Endothelial cell of umbilical vein (primary cell): ENCODE results near the gene DEFB114. TPM values are rescaled to one million over a fixed set of nuclear protein-coding genes. Genes with fewer than 3 reads are reported as not detected.

Source experiments
- BruUV-seq: library from RNA; stranded (reverse); fragments of 400-500 nt; replicated peaks from 2 replicates; lab custom pipeline; 2021; lab: Mats Ljungman, UMichigan
- CTCF ChIA-PET: fragments of 300-600, 350-600 bp; sonication (Branson Sonifier 250); formaldehyde crosslinking; loops from one replicate; lab custom pipeline; 2021; ENCODE audit warnings: antibody characterized with exemption, inconsistent platforms; lab: Charles Lee
- POLR2A ChIA-PET: fragments of 300-600, 350-600 bp; sonication (Branson Sonifier 250); formaldehyde crosslinking; loops from one replicate; lab custom pipeline; 2021; ENCODE audit warnings: antibody characterized with exemption, inconsistent platforms; lab: Charles Lee
- DNase-seq: peaks from one replicate; pipeline ENCODE4 v3.0.0-alpha.2; 2011; ENCODE audit warnings: low read depth, low spot score
- FAIRE-seq: peaks from 2 replicates; lab custom pipeline; 2011; peaks lifted over from hg19 to GRCh38; lab: Jason Lieb, UNC
- H2AFZ ChIP-seq: 2 replicates; pipeline ENCODE4 v1.6.0; 2012; ENCODE audit warnings: low read depth, low read length, control low read depth, inconsistent platforms
- H3K27ac ChIP-seq: 2 replicates; pipeline ENCODE4 v1.5.1; 2011; ENCODE audit warnings: low read depth, mild to moderate bottlenecking, control low read depth, low read length, moderate library complexity; ENCODE audit not compliant: insufficient read depth
- H3K27me3 ChIP-seq, 2 experiments: 2 replicates each; pipeline versions ENCODE4 v1.6.0 to v1.6.1; 2011; ENCODE audit warnings: low read length in 2 of 2, mixed read lengths in 1 of 2; ENCODE audit not compliant: control insufficient read depth in 2 of 2, insufficient read depth in 2 of 2
- H3K36me3 ChIP-seq, 2 experiments: 2 replicates in 1 of 2; 3 replicates in 1 of 2; pipeline ENCODE4 v1.5.1; 2011; ENCODE audit warnings: low read length in 2 of 2, mild to moderate bottlenecking in 1 of 2, moderate library complexity in 1 of 2; ENCODE audit not compliant: control insufficient read depth in 2 of 2, insufficient read depth in 2 of 2; ENCODE audit errors: extremely low read depth in 1 of 2
- H3K4me1 ChIP-seq: 3 replicates; pipeline ENCODE4 v1.5.1; 2011; ENCODE audit warnings: mild to moderate bottlenecking, low read length; ENCODE audit not compliant: control insufficient read depth, insufficient read depth; ENCODE audit errors: extremely low read depth
- H3K4me2 ChIP-seq: 2 replicates; pipeline ENCODE4 v1.6.1; 2011; ENCODE audit warnings: low read length, control low read depth, mixed read lengths; ENCODE audit not compliant: insufficient read depth
- H3K4me3 ChIP-seq, 3 experiments: fragments of 200-600 bp in 1 of 3; sonication (generic), shearing (Covaris generic) in 1 of 3; replicated peaks in 1 of 3; 2 replicates each; pipeline ENCODE4 v1.5.1; 2011 to 2016; ENCODE audit warnings: control low read depth in 3 of 3, low read length in 3 of 3, mild to moderate bottlenecking in 2 of 3, inconsistent platforms in 1 of 3, low read depth in 1 of 3, moderate library complexity in 1 of 3; ENCODE audit not compliant: insufficient read depth in 1 of 3
- H3K79me2 ChIP-seq: 2 replicates; pipeline ENCODE4 v1.6.0; 2012; ENCODE audit warnings: low read length, inconsistent platforms; ENCODE audit not compliant: control insufficient read depth, insufficient read depth
- H3K9ac ChIP-seq: replicated peaks from 2 replicates; pipeline ENCODE3; 2011; ENCODE audit warnings: low read length, control low read depth; ENCODE audit not compliant: insufficient read depth; ENCODE audit errors: extremely low read depth
- H3K9me1 ChIP-seq: replicated peaks from 3 replicates; pipeline ENCODE4 v1.6.0; 2011; ENCODE audit warnings: mild to moderate bottlenecking, low read length; ENCODE audit not compliant: control insufficient read depth, insufficient read depth; ENCODE audit errors: extremely low read depth
- H3K9me3 ChIP-seq: replicated peaks from 2 replicates; pipeline ENCODE4 v1.5.1; 2012; ENCODE audit warnings: low read length, inconsistent platforms; ENCODE audit not compliant: control insufficient read depth, insufficient read depth
- H4K20me1 ChIP-seq: replicated peaks from 2 replicates; pipeline ENCODE3; 2011; ENCODE audit warnings: mild to moderate bottlenecking, low read length; ENCODE audit not compliant: control insufficient read depth, insufficient read depth; ENCODE audit errors: extremely low read depth
- EZH2 ChIP-seq: IDR thresholded peaks from 2 replicates; pipeline ENCODE4 v1.6.1; 2012; ENCODE audit warnings: borderline replicate concordance, low read depth, mild to moderate bottlenecking, moderate library complexity, low read length, inconsistent platforms; ENCODE audit not compliant: severe bottlenecking
- GATA2 ChIP-seq: IDR thresholded peaks from 2 replicates; pipeline ENCODE4 v1.7.0; 2011; ENCODE audit warnings: low read depth, mild to moderate bottlenecking, moderate library complexity, mixed read lengths, low read length; ENCODE audit not compliant: insufficient read length, insufficient read depth
- JUN ChIP-seq: IDR thresholded peaks from 2 replicates; pipeline ENCODE4 v1.6.1; 2011; ENCODE audit warnings: borderline replicate concordance, low read depth; ENCODE audit not compliant: insufficient read length, insufficient read depth
- MYC ChIP-seq: IDR thresholded peaks from one replicate; pipeline ENCODE4 v1.6.1; 2011; ENCODE audit warnings: mild to moderate bottlenecking, low read depth, low read length
- POLR2A ChIP-seq: IDR thresholded peaks from 2 replicates; pipeline ENCODE4 v1.6.1; 2012; ENCODE audit warnings: low read depth, mild to moderate bottlenecking, control low read depth, low read length
- POLR2AphosphoS5 ChIP-seq: IDR thresholded peaks from 2 replicates; pipeline ENCODE4 v1.6.1; 2012; ENCODE audit warnings: low read depth, mild to moderate bottlenecking, control low read depth, low read length, moderate library complexity; ENCODE audit not compliant: insufficient read depth
- dilution Hi-C: fragments of 300-500 bp; cut with MboI; formaldehyde crosslinking; loops from one replicate; pipeline ENCODE4 v1.15.0; 2019; ENCODE audit warnings: low sequenced_read_pairs; ENCODE audit not compliant: extremely low pct_ligation_motif_present
- intact Hi-C: fragments of 100-400 bp; cut with micrococcal nuclease; formaldehyde crosslinking; loops from one replicate; pipeline ENCODE4 v1.10.0; 2022
- polyA plus RNA-seq, 4 experiments: library from polyadenylated mRNA; depleted of rRNA in 3 of 4; stranded (reverse) in 3 of 4; unstranded in 1 of 4; fragments of >200 nt; gene quantifications; 2 replicates each; pipeline versions ENCODE4 v1.2.1 to v1.2.3, GENCODE V29; 2011 to 2012; ENCODE audit warnings: missing spikeins in 1 of 4
- total RNA-seq: library from RNA; stranded (reverse); gene quantifications from 2 replicates; pipeline ENCODE4 v1.2.3, GENCODE V29; 2021
- TF ChIP-seq, protein P1 (sequence below), 2 donors: IDR thresholded peaks; 1 replicate in 1 of 2; 2 replicates in 1 of 2; pipeline ENCODE4 v1.5.1; 2011; ENCODE audit warnings: low read length in 2 of 2, mild to moderate bottlenecking in 2 of 2, moderate library complexity in 2 of 2, control low read depth in 1 of 2, inconsistent platforms in 1 of 2, low read depth in 1 of 2; ENCODE audit not compliant: insufficient read depth in 1 of 2; ENCODE audit errors: extremely low read depth in 1 of 2
- TF ChIP-seq, protein P2 (sequence below): IDR thresholded peaks from 2 replicates; pipeline ENCODE4 v1.6.1; 2011; ENCODE audit not compliant: insufficient read depth, insufficient read length

DEFB114 gene
- total and polyA plus RNA-seq, 2 donors (not counting 3 experiments of a cell fraction or from before 2014, with no cell fraction given) = not detected

DNA sequence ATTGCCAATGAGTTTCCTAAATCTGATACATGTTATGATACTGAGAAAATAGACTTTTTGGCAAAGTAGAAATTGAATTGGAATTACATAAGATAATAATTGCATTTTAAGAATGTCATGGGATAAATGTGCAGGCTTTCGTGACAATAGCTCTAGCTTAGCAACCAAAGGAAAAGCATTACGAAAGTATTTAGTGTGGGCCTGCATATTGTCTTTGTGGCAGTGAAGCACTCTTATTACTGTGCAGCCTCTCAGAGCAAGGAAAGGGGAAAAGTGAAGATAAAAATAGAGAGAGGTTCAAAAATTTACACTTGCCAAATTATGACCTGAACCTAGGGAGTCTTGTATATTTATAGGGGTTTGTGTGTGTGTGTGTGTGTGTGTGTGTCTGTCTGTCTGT lies 18.1 kb upstream of the DEFB114 start:
- Histone ChIP-seq H3K36me3 (no peaks in the 10 kb centered on the region), H4K20me1 (no peaks in the 10 kb centered on the region), H2AFZ (no peak overlapping the region), H3K9me1 (no peaks in the 10 kb centered on the region), H3K4me3 (no peak overlapping the region), H3K79me2 (no peaks in the 10 kb centered on the region), H3K9me3 (no peaks in the 10 kb centered on the region), H3K27ac (no peak overlapping the region), H3K4me2 (no peak overlapping the region), H3K27me3 (no peaks in the 10 kb centered on the region), H3K4me1 (no peaks in the 10 kb centered on the region), H3K9ac (no peak overlapping the region)
- DNase-seq (no peak), FAIRE-seq (no peak)
- ChIA-PET POLR2A (no interaction called here), CTCF (no interaction called here)
- no TSS peak for BruUV-seq
- no peak for TF ChIP-seq POLR2AphosphoS5
- TF ChIP-seq, protein P1, sequence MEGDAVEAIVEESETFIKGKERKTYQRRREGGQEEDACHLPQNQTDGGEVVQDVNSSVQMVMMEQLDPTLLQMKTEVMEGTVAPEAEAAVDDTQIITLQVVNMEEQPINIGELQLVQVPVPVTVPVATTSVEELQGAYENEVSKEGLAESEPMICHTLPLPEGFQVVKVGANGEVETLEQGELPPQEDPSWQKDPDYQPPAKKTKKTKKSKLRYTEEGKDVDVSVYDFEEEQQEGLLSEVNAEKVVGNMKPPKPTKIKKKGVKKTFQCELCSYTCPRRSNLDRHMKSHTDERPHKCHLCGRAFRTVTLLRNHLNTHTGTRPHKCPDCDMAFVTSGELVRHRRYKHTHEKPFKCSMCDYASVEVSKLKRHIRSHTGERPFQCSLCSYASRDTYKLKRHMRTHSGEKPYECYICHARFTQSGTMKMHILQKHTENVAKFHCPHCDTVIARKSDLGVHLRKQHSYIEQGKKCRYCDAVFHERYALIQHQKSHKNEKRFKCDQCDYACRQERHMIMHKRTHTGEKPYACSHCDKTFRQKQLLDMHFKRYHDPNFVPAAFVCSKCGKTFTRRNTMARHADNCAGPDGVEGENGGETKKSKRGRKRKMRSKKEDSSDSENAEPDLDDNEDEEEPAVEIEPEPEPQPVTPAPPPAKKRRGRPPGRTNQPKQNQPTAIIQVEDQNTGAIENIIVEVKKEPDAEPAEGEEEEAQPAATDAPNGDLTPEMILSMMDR (IDR thresholded peaks at IDR 0.05; ENCODE audit: extremely low read depth in 1 of 2, insufficient read depth in 1 of 2, low read depth in 1 of 2, low read length in 2 of 2) = no peak
- TF ChIP-seq, protein P2, sequence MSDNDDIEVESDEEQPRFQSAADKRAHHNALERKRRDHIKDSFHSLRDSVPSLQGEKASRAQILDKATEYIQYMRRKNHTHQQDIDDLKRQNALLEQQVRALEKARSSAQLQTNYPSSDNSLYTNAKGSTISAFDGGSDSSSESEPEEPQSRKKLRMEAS = no peak
- no peak for TF ChIP-seq JUN
- no peak for TF ChIP-seq POLR2A
- no peak for TF ChIP-seq GATA2
- TF ChIP-seq EZH2 = no peak
- TF ChIP-seq MYC = no peak
- dilution Hi-C loops = no loop called here
- intact Hi-C loops = no loop called here
